HepG2 (cell line): ENCODE measurements around the gene ALG14. TPM values are rescaled to one million over a fixed set of nuclear protein-coding genes. Genes with fewer than 3 reads are reported as not detected.

Experiments used
- ATAC-seq: fragments of 200-7000 bp; cut with Tn5 transposase; 3 replicates; pipeline ENCODE4 v1.9.1; 2020; ENCODE audit warnings: mild to moderate bottlenecking, moderate library complexity
- BruUV-seq: library from RNA; stranded (reverse); fragments of 400-500 nt; replicated peaks from 2 replicates; lab custom pipeline; 2021; lab: Mats Ljungman, UMichigan
- CTCF ChIA-PET: fragments of 300-600 bp; formaldehyde crosslinking; extraction: SDS; loops from one replicate; lab custom pipeline; 2021; ENCODE audit warnings: low total read pairs, inconsistent platforms, low intra/inter-chr PET ratio; lab: Yijun Ruan, JAX
- POLR2A ChIA-PET: fragments of 350-600 bp; sonication (Branson Sonifier 250); formaldehyde crosslinking; loops from one replicate; lab custom pipeline; 2020; ENCODE audit warnings: antibody characterized with exemption, inconsistent platforms; lab: Yijun Ruan, JAX
- DNase-seq: peaks from one replicate; pipeline ENCODE4 v3.0.0-alpha.2; 2015; ENCODE audit warnings: low spot score
- FAIRE-seq: peaks from 3 replicates; lab custom pipeline; 2011; peaks lifted over from hg19 to GRCh38; lab: Jason Lieb, UNC
- H2AFZ ChIP-seq: one replicate; pipeline ENCODE4 v1.6.1; 2011; ENCODE audit warnings: low read length, inconsistent platforms
- H3K27ac ChIP-seq: fragments of 300-600 bp; 3 replicates; pipeline ENCODE4 v1.8.0; 2011; ENCODE audit warnings: mixed run types, mild to moderate bottlenecking, mixed read lengths, low read length, inconsistent platforms; ENCODE audit not compliant: insufficient read depth; ENCODE audit errors: extremely low read length
- H3K27me3 ChIP-seq, 2 experiments: fragments of 200-600 bp in 1 of 2; 2 replicates in 1 of 2; 3 replicates in 1 of 2; pipeline versions ENCODE4 v1.6.0 to v1.8.0; 2011; ENCODE audit warnings: low read length in 2 of 2, mild to moderate bottlenecking in 2 of 2, moderate library complexity in 2 of 2, inconsistent platforms in 1 of 2; ENCODE audit not compliant: insufficient read depth in 2 of 2, control insufficient read depth in 1 of 2
- H3K36me3 ChIP-seq, 2 experiments: fragments of 200-600 bp in 1 of 2; replicated peaks in 1 of 2; 2 replicates in 1 of 2; 3 replicates in 1 of 2; pipeline versions ENCODE4 v1.5.1 to v1.8.0; 2011; ENCODE audit warnings: low read length in 2 of 2, inconsistent platforms in 1 of 2; ENCODE audit not compliant: insufficient read depth in 2 of 2, control insufficient read depth in 1 of 2
- H3K4me1 ChIP-seq: 2 replicates; pipeline ENCODE4 v1.5.1; 2012; ENCODE audit warnings: low read length, inconsistent platforms; ENCODE audit not compliant: insufficient read depth
- H3K4me2 ChIP-seq: 2 replicates; pipeline ENCODE4 v1.6.0; 2011; ENCODE audit warnings: low read depth, low read length, inconsistent platforms
- H3K4me3 ChIP-seq, 3 experiments: fragments of 200-600 bp in 1 of 3; sonication (generic), shearing (Covaris generic) in 1 of 3; replicated peaks in 1 of 3; 2 replicates each; pipeline ENCODE4 v1.5.1; 2011 to 2016; ENCODE audit warnings: low read length in 3 of 3, inconsistent platforms in 2 of 3, low read depth in 2 of 3, mild to moderate bottlenecking in 2 of 3, control low read depth in 1 of 3, mixed read lengths in 1 of 3; ENCODE audit not compliant: insufficient read depth in 1 of 3
- H3K79me2 ChIP-seq: one replicate; pipeline ENCODE4 v1.6.1; 2011; ENCODE audit warnings: low read length, inconsistent platforms; ENCODE audit not compliant: insufficient read depth
- H3K9ac ChIP-seq: 2 replicates; pipeline ENCODE4 v1.6.0; 2011; ENCODE audit warnings: mild to moderate bottlenecking, low read depth, low read length, inconsistent platforms; ENCODE audit not compliant: insufficient read depth
- H3K9me3 ChIP-seq: 2 replicates; pipeline ENCODE4 v1.5.1; 2012; ENCODE audit warnings: mild to moderate bottlenecking, low read length
- H4K20me1 ChIP-seq: 2 replicates; pipeline ENCODE4 v1.6.0; 2011; ENCODE audit warnings: inconsistent platforms, mild to moderate bottlenecking, low read length, moderate library complexity; ENCODE audit not compliant: insufficient read depth
- CTCF ChIP-seq: sonication (generic); formaldehyde crosslinking; IDR thresholded peaks from 2 replicates; pipeline ENCODE4 v1.5.0; 2020; ENCODE audit warnings: mild to moderate bottlenecking, missing genetic modification reagents, moderate library complexity
- ISX ChIP-seq: sonication (generic); formaldehyde crosslinking; conservative IDR thresholded peaks from 2 replicates; pipeline ENCODE4 v1.5.0; 2020; ENCODE audit warnings: missing genetic modification reagents
- JDP2 ChIP-seq: sonication (generic); formaldehyde crosslinking; IDR thresholded peaks from 2 replicates; pipeline ENCODE4 v1.8.1; 2022; ENCODE audit warnings: missing genetic modification reagents, borderline replicate concordance
- KLF6 ChIP-seq: IDR thresholded peaks from 2 replicates; pipeline ENCODE4 v1.8.0; 2016; ENCODE audit warnings: missing biosample characterization, missing genetic modification reagents
- ZNF367 ChIP-seq: sonication (generic); formaldehyde crosslinking; IDR thresholded peaks from 2 replicates; pipeline ENCODE4 v1.4.0; 2020; ENCODE audit warnings: missing genetic modification reagents, borderline replicate concordance
- ZNF451 ChIP-seq: sonication (generic); formaldehyde crosslinking; IDR thresholded peaks from 2 replicates; pipeline ENCODE4 v1.5.0; 2020; ENCODE audit warnings: mild to moderate bottlenecking, missing genetic modification reagents
- ZNF503 ChIP-seq: sonication (generic); formaldehyde crosslinking; IDR thresholded peaks from 2 replicates; pipeline ENCODE4 v1.4.0; 2020; ENCODE audit warnings: missing genetic modification reagents
- ZNF781 ChIP-seq: sonication (generic); formaldehyde crosslinking; IDR thresholded peaks from 2 replicates; pipeline ENCODE4 v1.5.1; 2020; ENCODE audit warnings: borderline replicate concordance, mild to moderate bottlenecking, missing genetic modification reagents; ENCODE audit errors: not compliant biosample characterization
- ZNF790 ChIP-seq: sonication (generic); formaldehyde crosslinking; IDR thresholded peaks from 2 replicates; pipeline ENCODE4 v1.8.0; 2022; ENCODE audit warnings: missing genetic modification reagents, mild to moderate bottlenecking, borderline replicate concordance
- WGBS: methylation state at CpG from one replicate; pipeline ENCODE4 v1.1.6; 2017; ENCODE audit warnings: low lambda C conversion rate; 5-methylcytosine and 5-hydroxymethylcytosine counted together
- in situ Hi-C: cut with HindIII; loops from 2 replicates; pipeline ENCODE4 v1.10.0; 2017; ENCODE audit warnings: low pct_unique_long_range_greater_than_20kb; ENCODE audit not compliant: extremely low pct_ligation_motif_present
- intact Hi-C: fragments of 100-400 bp; cut with micrococcal nuclease; formaldehyde crosslinking; loops from one replicate; pipeline ENCODE4 v1.10.0; 2022; ENCODE audit not compliant: unreplicated experiment
- polyA plus RNA-seq, 8 experiments: library from polyadenylated mRNA; depleted of rRNA in 3 of 8; stranded (reverse) in 7 of 8; unstranded in 1 of 8; fragments of >200 nt; fragmentation: Illumina TruSeq in 4 of 8; extraction: Trizol in 4 of 8; gene quantifications; 2 replicates each; pipeline versions ENCODE4 v1.2.1 to v1.2.3, GENCODE V29; 2011 to 2016; ENCODE audit warnings: low read depth in 4 of 8, missing spikeins in 1 of 8, mixed read lengths in 1 of 8; ENCODE audit not compliant: insufficient read depth in 1 of 8
- total RNA-seq, 5 experiments: library from RNA; depleted of rRNA; stranded (reverse); fragments of >200 nt; fragmentation: Illumina TruSeq; extraction: Trizol; gene quantifications; 2 replicates each; pipeline ENCODE4 v1.2.3, GENCODE V29; 2016; ENCODE audit warnings: low read depth in 1 of 5
- TF ChIP-seq, protein P1 (sequence below): fragments of 450-650 bp; IDR thresholded peaks from 2 replicates; pipeline ENCODE4 v1.6.1; 2017; ENCODE audit warnings: mild to moderate bottlenecking

Gene ALG14
- total and polyA plus RNA-seq, 2 of the 13 experiments (the other 11 are each of a cell fraction or from before 2014, with no cell fraction given) = 4.5 to 12.7 TPM

DNA sequence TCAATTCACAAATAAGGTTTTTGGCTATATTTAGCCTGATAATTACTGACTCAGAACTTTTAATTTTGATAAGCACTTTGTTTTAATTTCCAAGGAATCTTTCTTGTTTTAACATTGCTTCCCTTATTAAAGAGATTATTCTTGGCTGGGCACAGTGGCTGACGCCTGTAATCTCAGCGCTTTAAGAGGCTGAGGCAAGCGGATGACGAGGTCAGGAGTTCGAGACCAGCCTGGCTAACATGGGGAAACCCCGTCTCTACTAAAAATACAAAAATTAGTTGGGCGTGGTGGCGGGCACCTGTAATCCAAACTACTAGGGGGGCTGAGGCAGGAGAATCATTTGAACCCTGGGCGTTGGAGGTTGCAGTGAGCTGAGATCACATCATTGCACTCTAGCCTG is 13.8 kb downstream of the ALG14 start:
- H3K4me2 ChIP-seq = no peak overlapping the region
- ChIA-PET POLR2A (interaction anchor here (1.4 kb wide), 1 partner anchor 8 kb away, joined by 4 read pairs; no protein-coding TSS in a partner anchor), CTCF (no interaction called here)
- H4K20me1 ChIP-seq = no peaks in the 10 kb centered on the region
- no peak overlapping the region for H2AFZ ChIP-seq
- H3K9ac ChIP-seq = no peak overlapping the region
- H3K4me1 ChIP-seq = no peaks in the 10 kb centered on the region
- no TSS peak for BruUV-seq
- H3K27me3 ChIP-seq = no peaks in the 10 kb centered on the region
- H3K79me2 ChIP-seq = no peaks in the 10 kb centered on the region
- H3K27ac ChIP-seq = no peak overlapping the region
- TF ChIP-seq ZNF781 (CRISPR knock-in tag) = no peak
- no peak for TF ChIP-seq ZNF503 (CRISPR knock-in tag)
- no peak for TF ChIP-seq JDP2 (CRISPR knock-in tag)
- no peak for ATAC-seq
- H3K4me3 ChIP-seq = no peak overlapping the region
- in situ Hi-C loops = no loop called here
- intact Hi-C loops = no loop called here
- no peak for DNase-seq
- 97% methylated on average over 9 of the region's 9 CpGs for WGBS
- no peaks in the 10 kb centered on the region for H3K9me3 ChIP-seq
- FAIRE-seq = no peak
- peaks cover 0 to 7% of the 10 kb centered on the region in 2 experiments; a peak in 3 of 5 replicates for H3K36me3 ChIP-seq

DNA sequence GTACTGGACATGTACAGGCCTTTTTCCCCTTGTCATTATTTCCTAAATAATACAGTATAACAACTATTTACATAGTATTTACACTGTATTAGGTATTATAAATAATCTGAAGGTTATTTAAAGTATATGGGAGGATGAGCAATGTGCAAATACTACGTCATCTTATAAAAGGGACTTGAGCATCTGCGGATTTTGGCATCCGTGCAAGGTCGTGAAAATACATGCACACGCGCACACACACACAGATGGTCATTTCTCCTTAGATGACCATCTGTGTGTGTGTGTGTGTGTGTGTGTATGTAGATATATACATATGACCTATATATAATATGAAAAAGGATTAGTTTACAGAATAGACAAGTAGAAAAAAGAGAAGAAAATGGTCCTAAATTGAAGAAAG is 15.4 kb downstream of the ALG14 start:
- POLR2A ChIA-PET = no interaction called here
- Histone ChIP-seq H2AFZ (no peak overlapping the region), H3K9ac (no peak overlapping the region), H3K27ac (no peak overlapping the region), H3K9me3 (no peaks in the 10 kb centered on the region), H3K27me3 (no peaks in the 10 kb centered on the region), H4K20me1 (no peaks in the 10 kb centered on the region), H3K4me2 (no peak overlapping the region), H3K4me3 (no peak overlapping the region), H3K79me2 (peaks cover 2% of the 10 kb centered on the region), H3K36me3 (0 out of 5 replicates have a peak, but pooled peaks cover 0 to under 1% of the 10 kb centered on the region in 2 experiments), H3K4me1 (no peaks in the 10 kb centered on the region)
- 96% methylated on average over 6 of the region's 6 CpGs for WGBS
- FAIRE-seq (no peak), ATAC-seq (no peak), DNase-seq (no peak)
- BruUV-seq = no TSS peak
- in situ Hi-C loops = no loop called here
- intact Hi-C loops = no loop called here
- CTCF ChIA-PET = no interaction called here
- TF ChIP-seq ISX (CRISPR knock-in tag) (no peak), ZNF367 (no peak), ZNF790 (no peak), KLF6 (CRISPR knock-in tag) (no peak), ZNF451 (CRISPR knock-in tag) (no peak), CTCF (CRISPR knock-in tag) (no peak)
- TF ChIP-seq, protein P1, sequence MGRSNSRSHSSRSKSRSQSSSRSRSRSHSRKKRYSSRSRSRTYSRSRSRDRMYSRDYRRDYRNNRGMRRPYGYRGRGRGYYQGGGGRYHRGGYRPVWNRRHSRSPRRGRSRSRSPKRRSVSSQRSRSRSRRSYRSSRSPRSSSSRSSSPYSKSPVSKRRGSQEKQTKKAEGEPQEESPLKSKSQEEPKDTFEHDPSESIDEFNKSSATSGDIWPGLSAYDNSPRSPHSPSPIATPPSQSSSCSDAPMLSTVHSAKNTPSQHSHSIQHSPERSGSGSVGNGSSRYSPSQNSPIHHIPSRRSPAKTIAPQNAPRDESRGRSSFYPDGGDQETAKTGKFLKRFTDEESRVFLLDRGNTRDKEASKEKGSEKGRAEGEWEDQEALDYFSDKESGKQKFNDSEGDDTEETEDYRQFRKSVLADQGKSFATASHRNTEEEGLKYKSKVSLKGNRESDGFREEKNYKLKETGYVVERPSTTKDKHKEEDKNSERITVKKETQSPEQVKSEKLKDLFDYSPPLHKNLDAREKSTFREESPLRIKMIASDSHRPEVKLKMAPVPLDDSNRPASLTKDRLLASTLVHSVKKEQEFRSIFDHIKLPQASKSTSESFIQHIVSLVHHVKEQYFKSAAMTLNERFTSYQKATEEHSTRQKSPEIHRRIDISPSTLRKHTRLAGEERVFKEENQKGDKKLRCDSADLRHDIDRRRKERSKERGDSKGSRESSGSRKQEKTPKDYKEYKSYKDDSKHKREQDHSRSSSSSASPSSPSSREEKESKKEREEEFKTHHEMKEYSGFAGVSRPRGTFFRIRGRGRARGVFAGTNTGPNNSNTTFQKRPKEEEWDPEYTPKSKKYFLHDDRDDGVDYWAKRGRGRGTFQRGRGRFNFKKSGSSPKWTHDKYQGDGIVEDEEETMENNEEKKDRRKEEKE = no peak
